GM18858 (cell line): ENCODE results near the gene TYW1B.
"Not testable (repeated sequence)": the region's sequence is repeated elsewhere in the genome, so short reads cannot be mapped to it uniquely, and the experiment has no call there.

Experiments
- ATAC-seq: cut with Tn5 transposase; IDR thresholded peaks from one replicate; pipeline ENCODE4 v1.9.1; 2021; ENCODE audit not compliant: unreplicated experiment

The TYW1B gene

DNA sequence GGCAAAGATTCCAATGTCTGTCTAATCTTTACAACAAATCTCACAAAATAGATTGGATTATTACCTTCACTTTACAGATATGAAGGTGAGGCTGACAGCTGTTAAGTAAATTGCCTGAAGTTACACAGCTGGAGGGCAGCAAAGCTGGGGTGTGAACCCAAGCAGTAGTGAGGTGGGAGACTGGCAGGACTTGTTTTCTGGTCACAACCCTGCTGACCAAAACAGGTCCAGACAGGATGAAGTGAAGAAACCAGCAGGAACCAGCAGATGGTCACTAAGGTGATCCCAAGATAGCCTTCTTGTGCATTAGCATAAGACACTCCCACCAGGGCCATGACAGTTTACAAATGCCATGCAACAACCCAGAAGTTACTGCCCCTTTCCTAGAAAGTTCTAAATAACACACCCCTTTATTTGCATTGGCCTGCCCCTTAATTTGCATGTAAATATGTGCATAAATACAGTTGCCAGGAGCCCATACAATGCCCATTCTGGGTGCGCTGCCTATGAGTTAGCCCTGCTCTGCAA, 195.2 kb downstream of the TYW1B start:
- ATAC-seq = not testable (repeated sequence)

- not testable (repeated sequence) for ATAC-seq
Observed at GRCh38 chr7:72628375-72628774, 199.6 kb downstream of the TYW1B start.

DNA sequence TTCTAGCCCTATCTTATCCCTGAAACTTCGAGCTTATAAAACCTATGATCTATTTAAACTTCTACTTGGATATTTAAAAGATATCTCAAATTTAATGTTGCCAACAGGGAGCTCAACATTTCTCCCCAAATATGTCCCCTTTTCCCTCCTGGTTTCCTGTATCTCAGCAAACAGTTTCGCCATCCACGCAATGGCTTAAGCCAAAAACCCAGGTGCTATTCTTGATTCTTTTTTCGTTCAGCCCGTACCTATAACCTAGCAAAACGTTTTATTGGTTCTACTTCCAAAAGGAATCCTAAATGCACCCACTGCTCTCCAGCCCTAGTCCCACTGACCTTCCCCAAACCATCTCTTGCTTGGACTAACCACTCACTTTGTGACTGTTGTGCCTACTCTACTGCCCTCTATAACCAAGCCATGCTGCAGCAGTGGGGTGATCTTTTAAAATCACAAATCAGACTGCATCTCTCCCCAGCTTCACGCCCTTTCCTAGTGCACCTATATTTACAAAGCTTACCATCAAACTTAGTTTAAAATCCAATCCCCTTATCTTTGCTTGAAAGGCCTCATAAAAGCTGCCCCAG, 201.5 kb downstream of the TYW1B start:
- ATAC-seq = peak; percentile 29

DNA sequence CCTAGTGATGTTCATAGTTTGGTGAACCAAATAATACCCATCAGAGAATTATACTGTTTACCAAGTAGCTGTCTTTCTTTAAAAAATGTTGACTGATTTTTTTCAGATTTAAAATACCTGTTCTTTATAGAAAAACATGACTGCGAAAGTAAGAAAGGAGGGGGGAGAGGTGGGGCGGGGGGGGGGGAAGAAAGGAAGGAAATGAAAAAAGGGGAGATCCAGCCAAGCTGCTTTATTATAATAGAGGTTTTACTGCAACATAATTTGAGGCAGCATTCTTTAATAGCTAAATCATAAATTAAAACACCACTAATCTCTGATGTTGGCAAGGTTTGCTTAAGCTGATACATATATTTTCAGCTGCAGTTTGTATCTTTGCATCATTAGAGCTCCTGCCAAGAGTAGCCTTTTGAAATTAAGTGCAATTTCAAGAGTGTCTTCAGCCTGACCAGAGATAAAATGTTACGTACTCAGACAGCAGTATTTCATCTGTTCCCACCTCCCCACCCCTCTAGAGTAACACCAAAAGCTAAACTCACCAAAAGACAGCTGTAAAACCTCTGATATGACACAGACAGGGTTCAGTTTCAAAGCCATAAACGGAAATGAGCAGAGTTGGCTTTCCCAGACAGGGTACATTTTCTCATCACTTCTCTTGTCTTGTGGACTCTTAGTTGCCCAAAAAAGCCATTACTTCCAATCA, 202.1 kb downstream of the TYW1B start:
- peak; percentile 90 for ATAC-seq

DNA sequence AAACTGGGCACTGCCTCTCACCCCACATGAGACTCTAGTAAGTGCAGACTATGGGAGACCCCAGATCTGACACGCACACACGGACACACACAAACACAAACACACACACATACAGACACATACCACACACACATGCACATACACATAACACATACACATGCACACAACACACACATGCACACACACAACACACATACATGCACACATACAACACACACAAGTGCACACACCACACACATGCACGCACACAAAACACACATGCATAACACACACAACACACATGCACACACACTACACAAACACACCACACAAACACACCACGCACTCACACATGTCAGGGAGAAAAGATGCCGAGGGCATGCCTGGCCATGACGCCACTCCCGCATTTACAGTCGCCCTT, 205.5 kb downstream of the TYW1B start:
- ATAC-seq = no peak

DNA sequence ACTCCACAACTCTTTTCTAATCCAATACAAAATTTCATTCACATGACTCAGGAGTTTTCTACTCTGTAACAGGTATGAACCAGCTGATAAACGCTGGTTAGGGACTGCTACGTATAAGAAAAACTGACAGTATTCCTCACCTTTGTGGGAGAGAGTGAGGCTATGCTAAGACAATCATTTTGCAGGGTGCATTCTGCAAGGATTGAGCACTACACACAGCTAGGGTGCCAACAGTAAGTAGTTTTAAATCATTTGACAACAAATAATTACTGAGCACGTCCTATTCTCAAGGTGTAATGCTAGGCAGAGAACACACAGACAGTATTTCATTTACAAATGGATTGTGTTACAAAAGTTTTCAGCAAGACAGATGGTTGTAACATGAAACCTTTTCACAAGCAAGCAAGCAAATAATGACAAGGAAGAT, 206.2 kb downstream of the TYW1B start:
- ATAC-seq = not testable (repeated sequence)

DNA sequence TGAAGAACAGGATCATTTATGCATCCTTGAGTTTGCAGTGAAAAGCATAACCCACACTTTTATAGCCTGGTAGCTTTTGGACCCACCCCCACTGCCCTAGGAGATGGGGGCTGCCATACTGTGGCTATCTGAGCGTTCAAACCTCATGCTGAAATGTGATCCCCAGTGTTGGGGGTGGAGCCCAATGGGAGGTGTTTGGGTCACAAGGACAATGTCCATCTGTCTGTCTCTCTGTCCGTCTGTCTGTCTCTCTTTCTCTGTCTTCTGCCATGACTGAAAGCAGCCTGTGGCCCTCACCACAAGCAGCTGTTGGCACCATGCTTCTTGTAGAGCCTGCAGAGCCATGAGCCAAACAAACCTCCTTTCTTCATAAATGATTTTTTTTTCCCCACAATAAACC, 207.1 kb downstream of the TYW1B start:
- not testable (repeated sequence) for ATAC-seq

DNA sequence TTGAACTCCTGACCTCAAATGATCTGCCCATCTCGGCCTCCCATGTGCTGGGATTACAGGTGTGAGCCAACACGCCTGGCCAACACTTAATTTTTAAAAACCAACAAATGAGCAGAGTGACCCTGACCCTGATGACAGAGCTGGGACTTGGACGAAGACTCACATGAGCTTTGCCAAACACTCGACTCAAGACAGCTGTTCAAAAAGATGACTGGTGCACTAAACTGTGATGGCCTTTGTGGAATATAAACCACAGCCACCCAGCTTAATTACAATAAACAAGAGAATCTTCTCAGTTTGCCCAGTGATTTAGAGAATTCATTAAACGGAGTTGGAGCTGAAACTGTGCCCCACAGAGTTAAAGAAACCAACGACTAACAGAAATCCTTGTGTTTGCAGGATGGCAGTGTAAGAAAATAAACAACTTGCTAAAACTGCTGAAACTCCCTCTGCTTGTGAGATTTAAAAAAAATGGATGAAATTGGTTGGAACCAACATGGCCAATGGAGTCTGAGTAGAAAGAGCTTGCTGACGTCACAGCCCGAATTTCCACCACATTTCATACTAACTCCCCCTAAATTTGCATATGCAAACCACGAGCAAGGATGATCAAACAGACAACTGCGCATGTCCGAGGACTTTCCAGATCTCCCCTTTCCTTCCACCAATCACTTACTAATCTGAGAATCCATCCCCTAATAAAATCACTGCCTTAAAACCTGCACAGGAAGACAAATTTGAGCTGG, 209.4 kb downstream of the TYW1B start:
- not testable (repeated sequence) for ATAC-seq

GRCh38 chr7:72609761-72610160, 218.2 kb downstream of the TYW1B start:
- ATAC-seq = not testable (repeated sequence)

DNA sequence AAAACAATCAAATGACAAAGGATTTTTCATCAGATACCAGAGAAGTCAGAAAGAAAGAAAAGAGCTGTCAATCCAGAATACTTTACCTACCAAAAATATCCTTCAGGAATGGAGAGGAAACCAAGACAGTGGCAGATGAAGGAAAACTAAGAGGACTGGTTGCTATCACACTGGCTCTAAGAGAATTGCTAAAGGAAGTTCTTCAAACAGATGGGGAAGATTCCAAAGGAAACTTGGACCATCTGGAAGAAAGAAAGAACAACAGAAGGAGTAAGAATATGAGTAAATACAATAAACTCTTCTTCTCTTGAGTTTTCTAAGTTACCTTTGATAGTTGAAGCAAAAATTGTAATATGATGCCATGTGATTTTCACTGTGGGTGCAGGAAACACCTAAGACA, 220.0 kb downstream of the TYW1B start:
- ATAC-seq = not testable (repeated sequence)

GRCh38 chr7:72605863-72606431, 222.1 kb downstream of the TYW1B start:
- ATAC-seq = not testable (repeated sequence)

- not testable (repeated sequence) for ATAC-seq
Observed at GRCh38 chr7:72604771-72605611, 223.0 kb downstream of the TYW1B start.

GRCh38 chr7:72603476-72603875, 224.5 kb downstream of the TYW1B start:
- not testable (repeated sequence) for ATAC-seq

DNA sequence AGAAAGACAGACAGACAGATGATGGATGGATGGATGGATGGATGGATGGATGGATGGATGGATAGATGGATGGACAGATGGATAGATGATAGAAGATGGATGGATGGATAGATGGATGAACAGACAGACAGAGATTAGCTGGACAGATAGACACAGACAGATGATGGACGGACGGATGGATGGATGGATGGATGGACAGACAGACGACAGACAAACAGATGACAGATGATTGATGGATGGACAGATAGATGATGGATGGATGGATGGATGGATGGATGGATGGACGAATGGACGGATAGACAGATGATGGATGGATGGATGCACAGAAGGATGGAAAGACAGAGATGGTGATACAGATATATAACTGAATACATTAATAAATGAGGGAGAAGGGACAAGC, 224.9 kb downstream of the TYW1B start:
- ATAC-seq = no peak

- not testable (repeated sequence) for ATAC-seq
Observed at GRCh38 chr7:72601683-72602082, 226.3 kb downstream of the TYW1B start.

DNA sequence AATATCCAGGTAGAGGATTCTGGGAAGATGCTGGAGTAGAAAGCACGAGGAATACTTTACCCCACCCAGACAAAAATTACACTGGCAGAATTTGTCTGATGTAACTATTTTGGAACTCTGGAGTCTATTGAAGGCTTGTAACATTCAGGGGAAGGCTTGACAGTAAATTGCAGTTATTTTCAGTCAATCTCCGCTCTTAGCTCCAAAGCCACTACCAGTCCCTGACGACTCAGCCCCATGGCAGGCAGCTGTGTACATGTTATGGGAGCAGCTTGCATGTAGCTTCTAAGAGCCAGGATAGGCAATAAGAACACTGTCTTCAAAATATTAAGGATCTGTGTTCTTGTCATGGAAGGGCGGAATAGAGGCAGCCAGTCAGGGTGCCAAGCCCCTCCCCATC, 238.0 kb downstream of the TYW1B start:
- ATAC-seq = not testable (repeated sequence)

DNA sequence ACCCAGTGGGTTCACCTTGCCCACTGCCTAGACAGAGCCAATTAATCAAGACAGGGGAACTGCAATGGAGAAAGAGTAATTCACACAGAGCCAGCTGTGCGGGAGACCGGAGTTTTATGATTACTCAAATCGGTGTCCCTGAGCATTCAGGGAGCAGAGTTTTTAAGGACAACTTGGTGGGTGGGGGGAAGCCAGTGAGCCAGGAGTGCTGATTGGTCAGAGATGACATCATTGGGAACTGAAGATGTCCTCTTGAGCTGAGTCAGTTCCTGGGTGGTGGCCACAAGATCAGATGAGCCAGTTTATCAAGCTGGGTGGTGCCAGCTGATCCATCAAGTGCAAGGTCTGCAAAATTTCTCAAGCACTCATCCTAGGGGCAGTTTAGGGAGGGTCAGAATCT, 240.7 kb downstream of the TYW1B start:
- not testable (repeated sequence) for ATAC-seq

GRCh38 chr7:72584576-72584975, 243.4 kb downstream of the TYW1B start:
- ATAC-seq = not testable (repeated sequence)

- ATAC-seq = not testable (repeated sequence)
Observed at GRCh38 chr7:72583620-72584361, 244.2 kb downstream of the TYW1B start.
